HK-2 (cell line): ENCODE measurements around the gene CORO1C.
A peak's percentile ranks its signal among the peaks of the same experiment; 100 is the strongest.
"Not testable (repeated sequence)": the region's sequence is repeated elsewhere in the genome, so short reads cannot be mapped to it uniquely, and the experiment has no call there.

Experiments used
- DNase-seq: peaks from one replicate; pipeline ENCODE4 v3.0.0-alpha.2; 2018; ENCODE audit not compliant: unreplicated experiment

CORO1C gene

DNA sequence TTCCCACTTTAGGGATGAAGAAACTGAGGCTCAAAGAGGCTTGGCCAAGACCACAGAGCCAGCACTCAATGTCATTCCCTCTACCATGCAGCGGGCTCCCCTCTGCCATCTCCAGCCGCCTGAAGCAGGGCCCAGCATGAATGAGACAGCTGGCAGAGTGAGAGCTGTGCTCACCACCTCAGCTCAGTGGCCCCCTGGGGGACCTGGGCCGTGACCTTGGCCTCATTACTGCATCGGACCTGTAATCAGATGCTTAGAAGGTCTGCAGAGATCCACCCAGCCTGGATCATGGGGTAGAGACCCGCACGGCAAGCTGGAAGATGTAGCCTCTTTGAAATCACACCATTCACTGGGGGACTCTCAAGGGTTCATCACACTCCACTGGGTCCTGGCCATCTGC, 22.7 kb upstream of the CORO1C start:
- DNase-seq: no peak

DNA sequence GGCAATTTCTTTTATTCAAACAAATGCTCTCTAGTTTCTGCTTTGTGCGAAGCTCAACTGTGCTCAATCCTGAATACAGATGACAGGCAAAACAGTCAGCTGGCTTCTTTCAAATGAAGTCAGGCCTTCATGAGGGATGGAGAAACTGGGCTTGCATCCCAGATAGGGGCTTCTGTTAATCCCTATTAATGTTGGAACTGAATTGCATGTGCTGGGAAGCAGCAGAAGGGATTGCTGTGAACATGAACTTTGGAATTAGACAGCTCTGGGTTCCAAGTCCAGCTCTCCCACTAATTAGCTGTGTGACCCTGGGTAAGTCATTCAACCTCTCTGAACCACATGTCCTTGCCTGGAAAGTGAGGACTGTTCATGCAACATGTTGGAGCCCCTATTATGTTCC, 21.1 kb upstream of the CORO1C start:
- DNase-seq: no peak

DNA sequence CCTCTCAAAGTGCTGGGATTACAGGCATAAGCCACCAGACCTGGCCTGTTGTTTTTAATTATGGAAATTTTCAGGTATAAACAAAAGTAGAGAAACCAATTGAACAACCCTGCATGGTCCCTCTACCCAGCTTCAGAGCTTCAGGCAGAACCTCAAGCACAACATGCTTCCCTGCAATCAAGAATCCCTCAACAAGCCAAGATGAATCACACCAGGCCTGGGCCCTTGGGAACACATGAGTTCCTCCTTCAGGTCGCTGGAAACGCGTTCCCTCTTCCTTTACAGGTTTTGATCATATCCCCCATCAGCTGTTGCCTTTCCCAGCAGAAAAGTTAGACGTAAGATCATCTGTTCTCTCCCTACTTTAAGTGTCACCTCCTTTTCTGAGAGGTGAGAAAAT, 20.5 kb upstream of the CORO1C start:
- no peak for DNase-seq

DNA sequence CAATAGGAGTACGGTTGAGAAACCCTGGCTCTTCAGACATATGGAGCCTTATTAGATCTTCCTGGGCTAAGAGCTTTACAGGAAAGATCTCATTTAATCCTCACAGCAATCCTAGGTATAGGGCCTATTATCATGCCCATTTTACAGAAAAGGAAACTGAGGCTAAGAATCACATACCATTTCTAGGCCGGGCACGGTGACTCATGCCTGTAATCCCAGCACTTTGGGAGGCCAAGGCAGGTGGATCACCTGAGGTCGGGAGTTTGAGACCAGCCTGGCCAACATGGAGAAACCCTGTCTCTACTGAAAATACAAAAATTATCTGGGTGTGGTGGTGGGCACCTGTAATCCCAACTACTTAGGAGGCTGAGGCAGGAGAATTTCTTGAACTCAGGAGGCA, 19.7 kb upstream of the CORO1C start:
- DNase-seq: not testable (repeated sequence)

DNA sequence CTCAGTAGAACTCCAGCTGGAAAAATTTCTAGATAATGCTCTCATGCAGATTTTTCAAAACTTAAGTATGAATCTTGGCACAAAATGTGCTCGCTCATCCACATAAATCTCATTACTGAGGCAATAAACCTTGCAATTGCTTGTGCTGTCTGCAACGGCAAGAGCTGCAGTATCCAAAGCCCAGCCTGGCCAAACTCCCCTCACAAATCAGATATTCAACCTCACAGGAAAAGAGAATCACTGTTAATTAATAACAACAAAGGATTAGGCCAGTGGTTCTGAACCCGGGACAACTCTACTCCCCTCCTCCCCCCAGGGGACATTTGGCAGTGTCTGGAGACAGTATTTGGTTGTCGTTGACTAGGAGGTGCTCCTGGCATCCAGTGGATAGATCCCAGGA, 19.2 kb upstream of the CORO1C start:
- no peak for DNase-seq

GRCh38 chr12:108747563-108747962, 16.2 kb upstream of the CORO1C start:
- DNase-seq: no peak

DNA sequence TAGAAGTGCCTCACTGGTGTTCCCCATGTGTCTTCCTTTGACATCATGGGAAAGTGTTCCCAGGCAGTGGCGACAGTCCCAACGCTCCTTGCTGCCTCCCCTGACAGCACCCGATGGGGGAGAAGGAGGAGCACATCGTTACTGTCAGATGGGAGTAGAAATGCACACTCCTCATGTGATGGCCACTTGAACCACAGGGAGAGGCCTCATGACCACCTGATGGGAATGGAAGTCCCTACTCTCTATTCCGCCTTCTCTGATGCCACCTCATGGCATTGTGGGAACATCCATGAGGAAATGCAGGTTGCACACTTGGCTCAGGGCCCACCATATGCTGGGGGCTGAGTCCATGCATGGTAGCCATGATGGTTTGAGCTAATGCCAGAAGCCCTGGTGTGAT, 14.3 kb upstream of the CORO1C start:
- DNase-seq: no peak

DNA sequence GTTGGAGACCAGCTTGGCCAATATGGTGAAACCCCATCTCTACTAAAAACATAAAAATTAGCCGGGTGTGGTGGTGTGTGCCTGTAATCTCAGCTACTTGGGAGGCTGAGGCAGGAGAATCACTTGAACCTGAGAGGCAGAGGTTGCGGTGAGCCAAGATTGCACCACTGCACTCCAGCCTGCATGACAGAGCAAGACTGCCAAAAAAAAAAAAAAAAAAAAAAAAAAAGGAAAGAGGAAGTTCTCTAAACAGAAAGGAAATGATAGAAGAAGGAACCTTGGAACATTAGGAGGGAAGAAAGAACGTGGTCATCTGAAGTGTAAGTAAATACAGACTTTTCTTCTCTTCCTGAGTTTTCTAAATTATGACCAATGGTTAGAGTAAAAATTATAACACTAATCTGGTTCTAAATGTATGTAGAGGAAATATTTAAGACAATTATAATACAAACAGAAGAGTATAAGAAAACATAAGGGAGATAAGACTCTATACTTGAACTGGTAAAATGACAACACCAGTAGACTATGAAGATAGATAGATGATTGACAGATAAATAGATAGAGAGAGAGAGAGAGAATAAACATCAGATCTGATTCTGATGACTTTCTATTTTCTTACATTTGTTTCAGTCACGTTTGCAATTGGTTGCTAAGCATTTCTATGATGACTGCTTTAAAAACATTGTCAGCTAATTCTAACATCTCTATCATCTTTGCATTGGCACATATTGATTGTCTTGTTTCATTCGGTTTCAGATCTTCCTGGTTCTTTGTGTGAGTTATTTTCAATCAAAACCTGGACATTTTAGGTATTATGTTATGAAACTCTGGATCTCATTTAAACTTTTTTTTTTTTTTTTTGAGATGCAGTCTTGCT, 12.9 kb upstream of the CORO1C start:
- no peak for DNase-seq

DNA sequence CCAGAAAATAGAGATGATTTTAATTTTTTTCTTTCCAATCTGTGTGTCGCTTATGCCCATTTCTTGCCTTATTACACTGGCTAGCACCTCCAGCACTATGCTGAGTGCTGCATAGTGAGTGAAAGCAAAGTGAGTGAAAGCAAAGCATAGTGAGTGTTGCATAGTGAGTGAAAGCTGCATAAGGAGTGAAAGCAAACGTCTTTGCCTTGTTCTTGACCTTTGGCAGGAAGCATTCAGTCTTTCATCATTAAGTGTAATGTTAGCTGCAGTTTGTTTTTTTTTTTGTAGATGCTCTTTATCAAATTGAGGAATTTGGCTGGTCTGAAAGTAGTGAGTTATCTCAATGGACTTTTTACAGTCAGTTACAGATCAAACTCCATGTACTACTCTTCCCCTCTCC, 6.9 kb upstream of the CORO1C start:
- no peak for DNase-seq

DNA sequence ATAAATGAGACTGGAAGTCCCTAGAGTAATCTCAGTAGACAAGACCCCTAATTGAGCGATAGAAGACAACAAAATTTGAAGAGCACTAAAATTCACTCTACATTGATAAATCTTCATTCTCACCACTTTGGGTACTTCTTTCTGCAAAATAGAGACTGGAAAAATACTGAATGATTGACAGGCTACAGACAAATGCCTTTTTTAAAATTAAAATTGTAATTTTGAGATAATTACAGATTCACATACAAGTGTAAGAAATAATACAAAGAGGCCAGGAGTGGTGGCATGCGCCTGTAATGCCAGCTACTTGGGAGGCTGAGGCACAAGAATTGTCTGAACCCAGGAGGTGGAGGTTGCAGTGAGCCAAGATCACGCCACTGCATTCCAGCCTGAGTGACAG, 4.5 kb upstream of the CORO1C start:
- DNase-seq: no peak

DNA sequence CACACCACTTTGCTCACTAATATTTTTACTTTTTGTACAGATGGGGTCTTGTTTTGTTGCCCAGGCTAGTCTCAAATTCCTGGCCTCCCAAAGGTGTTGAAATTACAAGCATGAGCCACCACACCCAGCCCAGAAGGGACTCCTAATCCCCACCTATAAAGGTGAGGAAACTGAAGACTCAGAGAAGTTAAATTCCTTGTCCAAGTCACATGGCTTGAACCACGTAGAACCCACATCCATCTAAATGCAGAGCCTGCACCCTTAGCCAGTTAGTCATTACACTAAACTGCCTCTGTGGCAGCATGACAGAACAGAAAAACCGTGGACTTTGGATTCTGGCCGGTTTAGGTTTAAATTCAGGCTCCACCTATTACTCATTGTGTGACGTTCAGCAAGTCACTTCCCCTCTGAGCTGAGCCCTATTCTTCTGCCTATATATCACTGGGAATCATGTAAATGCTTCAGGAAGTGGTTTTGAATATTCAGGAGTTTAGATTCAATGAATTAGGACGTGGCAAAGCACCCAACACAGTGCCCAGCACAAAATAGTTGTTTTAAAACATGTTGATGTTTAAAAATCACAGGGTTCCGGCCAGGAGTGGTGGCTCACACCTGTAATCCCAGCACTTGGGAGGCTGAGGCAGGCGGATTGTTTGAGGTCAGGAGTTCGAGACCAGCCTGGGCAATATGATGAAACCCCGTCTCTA, 3.0 kb upstream of the CORO1C start:
- peak; percentile 75 for DNase-seq

- DNase-seq: not testable (repeated sequence)
Measured at GRCh38 chr12:108733230-108733531, 1.9 kb upstream of the CORO1C start.

GRCh38 chr12:108732489-108733229, 1.3 kb upstream of the CORO1C start:
- no peak for DNase-seq

GRCh38 chr12:108731866-108732461, 646 bp upstream of the CORO1C start:
- peak; percentile 99 for DNase-seq

GRCh38 chr12:108730365-108731104, 783 bp downstream of the CORO1C start:
- peak; percentile 90 for DNase-seq

DNA sequence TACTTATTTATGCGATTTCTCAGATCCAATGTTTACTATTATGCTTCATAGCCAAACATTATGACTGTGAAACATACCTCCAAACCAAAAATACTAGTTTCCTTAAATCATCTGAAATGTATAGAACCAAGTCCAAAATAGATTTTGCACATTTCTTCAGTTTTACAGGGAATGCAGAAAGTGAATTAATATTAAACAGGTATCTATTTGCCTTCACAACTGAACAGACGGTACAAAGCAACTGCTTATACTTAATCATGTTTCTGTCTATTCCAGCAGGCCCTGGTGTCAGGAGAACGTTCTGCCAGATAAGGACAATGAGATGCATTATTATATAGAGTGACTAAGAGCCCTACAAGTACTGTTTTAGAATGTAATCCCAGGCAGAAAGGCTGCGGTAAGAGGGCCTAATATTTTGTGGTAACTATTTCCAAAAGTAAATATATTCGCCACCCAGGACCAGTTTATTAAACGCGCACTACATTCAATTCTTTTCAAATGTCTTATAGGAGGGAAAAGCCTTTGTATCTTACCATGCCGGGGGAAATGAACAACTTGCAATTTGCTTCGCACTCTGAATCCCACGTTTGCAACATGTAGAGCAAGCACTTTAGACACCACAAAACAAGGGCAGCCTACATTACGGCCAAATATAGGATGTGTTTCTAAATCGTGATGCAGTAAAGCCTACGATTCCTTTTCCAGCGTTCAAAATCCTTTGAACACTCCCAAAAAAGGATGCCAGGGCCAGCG, 1.5 kb downstream of the CORO1C start:
- DNase-seq: no peak

DNA sequence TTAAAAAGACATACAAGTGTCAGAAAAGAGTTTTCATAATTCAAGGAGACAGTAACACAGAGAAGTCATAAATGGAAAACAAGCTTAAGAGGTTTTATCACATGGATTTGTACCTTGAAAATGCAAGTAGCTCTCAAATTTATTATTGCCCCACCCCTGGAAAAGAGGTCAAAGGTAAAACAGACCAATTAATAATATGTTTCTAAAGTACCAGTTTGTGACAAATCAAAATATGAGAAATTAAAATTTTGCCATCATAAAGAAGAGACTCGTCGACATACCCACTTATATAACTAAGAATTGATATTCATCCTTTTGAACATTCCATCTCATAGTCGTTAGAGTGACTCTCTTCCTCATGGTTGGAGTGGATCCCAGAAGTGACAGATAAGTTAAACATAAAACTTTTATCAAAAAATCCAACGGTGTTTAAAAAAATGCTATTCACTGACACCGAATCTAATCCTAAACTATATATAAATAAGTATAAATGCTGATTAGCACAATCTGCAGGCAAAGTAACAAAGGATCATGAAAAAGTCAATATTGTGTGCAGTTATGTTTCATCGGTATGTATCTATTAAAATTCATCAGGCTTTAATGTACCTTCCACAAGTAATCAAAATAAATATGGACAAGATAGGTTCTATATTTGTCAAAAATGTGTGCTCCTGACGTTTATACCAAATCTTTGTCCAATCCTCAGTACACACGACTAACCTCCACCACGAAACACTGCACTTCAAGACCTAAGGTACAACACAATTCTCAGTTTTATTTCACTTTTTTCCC, 2.3 kb downstream of the CORO1C start:
- no peak for DNase-seq

GRCh38 chr12:108727868-108728735, 3.2 kb downstream of the CORO1C start:
- no peak for DNase-seq

DNA sequence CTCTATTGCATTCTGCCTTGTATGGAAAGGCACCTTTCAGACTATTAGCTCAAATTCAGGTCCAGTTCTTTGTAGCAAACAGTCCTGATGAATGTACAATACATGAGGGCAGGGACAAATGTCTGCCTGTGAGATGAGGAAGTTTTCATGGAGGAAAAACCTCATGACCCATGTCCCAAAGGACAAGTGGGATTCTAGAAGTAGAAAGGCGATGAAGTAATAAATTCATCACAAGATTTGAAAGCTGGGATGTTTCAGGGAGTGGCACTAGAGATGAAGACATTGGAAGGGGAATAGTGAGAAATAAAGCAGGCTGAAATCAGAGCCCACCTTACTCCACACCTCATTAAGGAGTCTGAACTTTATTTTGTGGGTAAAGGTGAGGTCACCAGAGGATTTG, 4.2 kb downstream of the CORO1C start:
- DNase-seq: no peak
